IMR-90 (cell line): ENCODE results near the gene INPP5D.

ENCODE experiments used
- CTCF ChIP-seq: conservative IDR thresholded peaks from 2 replicates; pipeline ENCODE4 v1.5.1; 2012; ENCODE audit warnings: mild to moderate bottlenecking, low read depth, low read length, improper control_type of control experiment
- RCOR1 ChIP-seq: IDR thresholded peaks from 2 replicates; pipeline ENCODE4 v1.6.1; 2012; ENCODE audit warnings: mild to moderate bottlenecking, low read length, improper control_type of control experiment; ENCODE audit not compliant: insufficient replicate concordance

GRCh38 chr2:233059797-233060500, at the start of gene INPP5D:
- TF ChIP-seq RCOR1 (no peak), CTCF (no peak)
